Keratinocyte (primary cell): ENCODE results near the gene BEND5. TPM values are rescaled to one million over a fixed set of nuclear protein-coding genes. Genes with fewer than 3 reads are reported as not detected.

ENCODE experiments used
- DNase-seq: peaks from one replicate; pipeline ENCODE4 v3.0.0-alpha.2; 2011; ENCODE audit warnings: low read depth, missing footprints, low spot score
- FAIRE-seq: peaks from 2 replicates; lab custom pipeline; 2011; peaks lifted over from hg19 to GRCh38; lab: Jason Lieb, UNC
- H2AFZ ChIP-seq: 2 replicates; pipeline ENCODE4 v1.6.0; 2012; ENCODE audit warnings: low read length, control low read depth, inconsistent platforms; ENCODE audit not compliant: control insufficient read depth
- H3K27ac ChIP-seq: 2 replicates; pipeline ENCODE4 v1.5.1; 2011; ENCODE audit warnings: low read length; ENCODE audit not compliant: control insufficient read depth, insufficient read depth
- H3K27me3 ChIP-seq: 3 replicates; pipeline ENCODE4 v1.6.0; 2011; ENCODE audit warnings: low read length; ENCODE audit not compliant: control insufficient read depth, insufficient read depth; ENCODE audit errors: extremely low read depth
- H3K36me3 ChIP-seq, 2 experiments: 2 replicates in 1 of 2; 3 replicates in 1 of 2; pipeline ENCODE4 v1.5.1; 2011; ENCODE audit warnings: low read length in 2 of 2, mild to moderate bottlenecking in 1 of 2; ENCODE audit not compliant: control insufficient read depth in 2 of 2, insufficient read depth in 2 of 2; ENCODE audit errors: extremely low read depth in 1 of 2
- H3K4me1 ChIP-seq: 3 replicates; pipeline ENCODE4 v1.5.1; 2011; ENCODE audit warnings: low read length; ENCODE audit not compliant: control insufficient read depth, insufficient read depth; ENCODE audit errors: extremely low read depth
- H3K4me2 ChIP-seq: 3 replicates; pipeline ENCODE4 v1.6.0; 2011; ENCODE audit warnings: low read depth, low read length; ENCODE audit not compliant: control insufficient read depth, insufficient read depth; ENCODE audit errors: extremely low read depth
- H3K4me3 ChIP-seq, 3 experiments: fragments of 200-600 bp in 1 of 3; sonication (generic) in 1 of 3; 2 replicates in 2 of 3; 3 replicates in 1 of 3; pipeline ENCODE4 v1.5.1; 2011 to 2016; ENCODE audit warnings: low read length in 3 of 3, mild to moderate bottlenecking in 3 of 3, control low read depth in 2 of 3, inconsistent platforms in 1 of 3, low read depth in 1 of 3, mixed read lengths in 1 of 3, mixed run types in 1 of 3, moderate library complexity in 1 of 3; ENCODE audit not compliant: control insufficient read depth in 2 of 3, insufficient read depth in 2 of 3; ENCODE audit errors: extremely low read depth in 1 of 3
- H3K79me2 ChIP-seq: 2 replicates; pipeline ENCODE4 v1.6.0; 2012; ENCODE audit warnings: low read length; ENCODE audit not compliant: control insufficient read depth, insufficient read depth
- H3K9ac ChIP-seq: 3 replicates; pipeline ENCODE4 v1.6.0; 2011; ENCODE audit warnings: low read length; ENCODE audit not compliant: control insufficient read depth, insufficient read depth; ENCODE audit errors: extremely low read depth
- H3K9me1 ChIP-seq: 3 replicates; pipeline ENCODE4 v1.6.0; 2011; ENCODE audit warnings: low read length; ENCODE audit not compliant: control insufficient read depth, insufficient read depth; ENCODE audit errors: extremely low read depth
- H3K9me3 ChIP-seq: 2 replicates; pipeline ENCODE4 v1.5.1; 2012; ENCODE audit warnings: low read depth, low read length; ENCODE audit not compliant: control insufficient read depth
- H4K20me1 ChIP-seq: 3 replicates; pipeline ENCODE4 v1.6.0; 2011; ENCODE audit warnings: low read length; ENCODE audit not compliant: control insufficient read depth, insufficient read depth; ENCODE audit errors: extremely low read depth
- CTCF ChIP-seq, 3 experiments: IDR thresholded peaks in 1 of 3; conservative IDR thresholded peaks in 1 of 3; optimal IDR thresholded peaks in 1 of 3; 2 replicates in 2 of 3; 3 replicates in 1 of 3; pipeline versions ENCODE3 to v1.5.1; 2011; ENCODE audit warnings: low read length in 3 of 3, mild to moderate bottlenecking in 3 of 3, moderate library complexity in 2 of 3, control low read depth in 1 of 3, inconsistent platforms in 1 of 3; ENCODE audit not compliant: insufficient read depth in 2 of 3; ENCODE audit errors: extremely low read depth in 1 of 3
- EZH2 ChIP-seq: IDR thresholded peaks from one replicate; pipeline ENCODE4 v1.6.1; 2012; ENCODE audit warnings: inconsistent platforms, mild to moderate bottlenecking, low read length, moderate library complexity
- dilution Hi-C: fragments of 300-500 bp; cut with MboI; formaldehyde crosslinking; loops from one replicate; pipeline ENCODE4 v1.7.0; 2020; ENCODE audit warnings: low sequenced_read_pairs; ENCODE audit not compliant: extremely low pct_ligation_motif_present
- polyA plus RNA-seq, 5 experiments: library from polyadenylated mRNA; depleted of rRNA in 3 of 5; stranded (reverse) in 3 of 5; stranded (forward) in 1 of 5; unstranded in 1 of 5; fragments of >200 nt; gene quantifications; 1 replicate in 1 of 5; 2 replicates in 3 of 5; 3 replicates in 1 of 5; pipeline versions ENCODE4 v1.2.1 to v1.2.3, GENCODE V29; 2011 to 2012; ENCODE audit warnings: missing spikeins in 2 of 5, low read depth in 1 of 5, low replicate concordance in 1 of 5

The BEND5 gene
- polyA plus RNA-seq, 1 donor (not counting 4 experiments of a cell fraction or from before 2014, with no cell fraction given): not detected

- Histone ChIP-seq H3K9me3 (no peaks in the 10 kb centered on the region), H3K9me1 (no peaks in the 10 kb centered on the region), H2AFZ (no peak overlapping the region), H3K4me1 (peaks cover 3% of the 10 kb centered on the region), H3K4me3 (no peak overlapping the region), H4K20me1 (no peaks in the 10 kb centered on the region), H3K27ac (no peak overlapping the region), H3K27me3 (no peaks in the 10 kb centered on the region), H3K9ac (no peak overlapping the region), H3K4me2 (no peak overlapping the region), H3K79me2 (no peaks in the 10 kb centered on the region), H3K36me3 (no peaks in the 10 kb centered on the region)
- no peak for FAIRE-seq
- dilution Hi-C loops: no loop called here
- DNase-seq: no peak
- no peak for TF ChIP-seq EZH2
- TF ChIP-seq CTCF (optimal IDR thresholded peaks at IDR 0.05 in 1 of 3, IDR thresholded peaks at IDR 0.05 in 1 of 3, conservative IDR thresholded peaks at IDR 0.05 in 1 of 3; ENCODE audit: extremely low read depth in 1 of 3, insufficient read depth in 2 of 3, low read length in 3 of 3): no peak
Observed at GRCh38 chr1:48810740-48811139, 34.0 kb upstream of the BEND5 start.

GRCh38 chr1:48808496-48808895 lies 31.8 kb upstream of the BEND5 start:
- Histone ChIP-seq H3K4me3 (no peak overlapping the region), H3K27me3 (no peaks in the 10 kb centered on the region), H3K79me2 (no peaks in the 10 kb centered on the region), H3K9ac (no peak overlapping the region), H3K36me3 (no peaks in the 10 kb centered on the region), H4K20me1 (no peaks in the 10 kb centered on the region), H2AFZ (no peak overlapping the region), H3K27ac (no peak overlapping the region), H3K9me1 (no peaks in the 10 kb centered on the region), H3K4me2 (no peak overlapping the region), H3K9me3 (no peaks in the 10 kb centered on the region), H3K4me1 (peaks cover 3% of the 10 kb centered on the region)
- TF ChIP-seq EZH2 (no peak), CTCF (optimal IDR thresholded peaks at IDR 0.05 in 1 of 3, IDR thresholded peaks at IDR 0.05 in 1 of 3, conservative IDR thresholded peaks at IDR 0.05 in 1 of 3; ENCODE audit: extremely low read depth in 1 of 3, insufficient read depth in 2 of 3, low read length in 3 of 3) (no peak)
- no peak for DNase-seq
- dilution Hi-C loops: no loop called here
- FAIRE-seq: no peak
